HepG2 (cell line): Measurements from ENCODE around the gene GLE1. TPM values are rescaled to one million over a fixed set of nuclear protein-coding genes. Genes with fewer than 3 reads are reported as not detected.

Experiments
- ATAC-seq: fragments of 200-7000 bp; cut with Tn5 transposase; 3 replicates; pipeline ENCODE4 v1.9.1; 2020; ENCODE audit warnings: mild to moderate bottlenecking, moderate library complexity
- BruUV-seq: library from RNA; stranded (reverse); fragments of 400-500 nt; replicated peaks from 2 replicates; lab custom pipeline; 2021; lab: Mats Ljungman, UMichigan
- CTCF ChIA-PET: fragments of 300-600 bp; formaldehyde crosslinking; extraction: SDS; loops from one replicate; lab custom pipeline; 2021; ENCODE audit warnings: low total read pairs, inconsistent platforms, low intra/inter-chr PET ratio; lab: Yijun Ruan, JAX
- POLR2A ChIA-PET: fragments of 350-600 bp; sonication (Branson Sonifier 250); formaldehyde crosslinking; loops from one replicate; lab custom pipeline; 2020; ENCODE audit warnings: antibody characterized with exemption, inconsistent platforms; lab: Yijun Ruan, JAX
- DNase-seq: peaks from one replicate; pipeline ENCODE4 v3.0.0-alpha.2; 2015; ENCODE audit warnings: low spot score
- FAIRE-seq: peaks from 3 replicates; lab custom pipeline; 2011; peaks lifted over from hg19 to GRCh38; lab: Jason Lieb, UNC
- H2AFZ ChIP-seq: one replicate; pipeline ENCODE4 v1.6.1; 2011; ENCODE audit warnings: low read length, inconsistent platforms
- H3K27ac ChIP-seq: fragments of 300-600 bp; 3 replicates; pipeline ENCODE4 v1.8.0; 2011; ENCODE audit warnings: mixed run types, mild to moderate bottlenecking, mixed read lengths, low read length, inconsistent platforms; ENCODE audit not compliant: insufficient read depth; ENCODE audit errors: extremely low read length
- H3K27me3 ChIP-seq, 2 experiments: fragments of 200-600 bp in 1 of 2; 2 replicates in 1 of 2; 3 replicates in 1 of 2; pipeline versions ENCODE4 v1.6.0 to v1.8.0; 2011; ENCODE audit warnings: low read length in 2 of 2, mild to moderate bottlenecking in 2 of 2, moderate library complexity in 2 of 2, inconsistent platforms in 1 of 2; ENCODE audit not compliant: insufficient read depth in 2 of 2, control insufficient read depth in 1 of 2
- H3K36me3 ChIP-seq, 2 experiments: fragments of 200-600 bp in 1 of 2; replicated peaks in 1 of 2; 2 replicates in 1 of 2; 3 replicates in 1 of 2; pipeline versions ENCODE4 v1.5.1 to v1.8.0; 2011; ENCODE audit warnings: low read length in 2 of 2, inconsistent platforms in 1 of 2; ENCODE audit not compliant: insufficient read depth in 2 of 2, control insufficient read depth in 1 of 2
- H3K4me1 ChIP-seq: 2 replicates; pipeline ENCODE4 v1.5.1; 2012; ENCODE audit warnings: low read length, inconsistent platforms; ENCODE audit not compliant: insufficient read depth
- H3K4me2 ChIP-seq: 2 replicates; pipeline ENCODE4 v1.6.0; 2011; ENCODE audit warnings: low read depth, low read length, inconsistent platforms
- H3K4me3 ChIP-seq, 3 experiments: fragments of 200-600 bp in 1 of 3; sonication (generic), shearing (Covaris generic) in 1 of 3; replicated peaks in 1 of 3; 2 replicates each; pipeline ENCODE4 v1.5.1; 2011 to 2016; ENCODE audit warnings: low read length in 3 of 3, inconsistent platforms in 2 of 3, low read depth in 2 of 3, mild to moderate bottlenecking in 2 of 3, control low read depth in 1 of 3, mixed read lengths in 1 of 3; ENCODE audit not compliant: insufficient read depth in 1 of 3
- H3K79me2 ChIP-seq: one replicate; pipeline ENCODE4 v1.6.1; 2011; ENCODE audit warnings: low read length, inconsistent platforms; ENCODE audit not compliant: insufficient read depth
- H3K9ac ChIP-seq: 2 replicates; pipeline ENCODE4 v1.6.0; 2011; ENCODE audit warnings: mild to moderate bottlenecking, low read depth, low read length, inconsistent platforms; ENCODE audit not compliant: insufficient read depth
- H3K9me3 ChIP-seq: 2 replicates; pipeline ENCODE4 v1.5.1; 2012; ENCODE audit warnings: mild to moderate bottlenecking, low read length
- H4K20me1 ChIP-seq: 2 replicates; pipeline ENCODE4 v1.6.0; 2011; ENCODE audit warnings: inconsistent platforms, mild to moderate bottlenecking, low read length, moderate library complexity; ENCODE audit not compliant: insufficient read depth
- EEA1 ChIP-seq: sonication (generic); formaldehyde crosslinking; IDR thresholded peaks from 2 replicates; pipeline ENCODE4 v1.5.1; 2020; ENCODE audit warnings: mild to moderate bottlenecking, missing genetic modification reagents, borderline replicate concordance
- FOXK2 ChIP-seq: fragments of 450-650 bp; IDR thresholded peaks from 2 replicates; pipeline ENCODE4 v1.6.1; 2016
- KLF12 ChIP-seq: sonication (generic); formaldehyde crosslinking; IDR thresholded peaks from 2 replicates; pipeline ENCODE4 v1.4.0; 2020; ENCODE audit warnings: missing genetic modification reagents, borderline replicate concordance
- KLF13 ChIP-seq: sonication (generic); formaldehyde crosslinking; IDR thresholded peaks from 2 replicates; pipeline ENCODE4 v1.4.0; 2020; ENCODE audit warnings: mild to moderate bottlenecking, missing genetic modification reagents
- NCOR1 ChIP-seq: fragments of 200-600 bp; sonication (generic); IDR thresholded peaks from 2 replicates; pipeline ENCODE4 v1.7.0; 2017; ENCODE audit warnings: antibody characterized with exemption, low read length, borderline replicate concordance
- RFX3 ChIP-seq: IDR thresholded peaks from 2 replicates; pipeline ENCODE4 v1.6.1; 2016; ENCODE audit warnings: missing biosample characterization, missing genetic modification reagents
- SP140L ChIP-seq: sonication (generic); formaldehyde crosslinking; IDR thresholded peaks from 2 replicates; pipeline ENCODE4 v1.4.0; 2020; ENCODE audit warnings: missing genetic modification reagents, borderline replicate concordance
- ZNF138 ChIP-seq: sonication (generic); formaldehyde crosslinking; IDR thresholded peaks from 2 replicates; pipeline ENCODE4 v1.5.0; 2020; ENCODE audit warnings: mild to moderate bottlenecking, low read depth, missing genetic modification reagents
- ZNF343 ChIP-seq: sonication (generic); formaldehyde crosslinking; IDR thresholded peaks from 2 replicates; pipeline ENCODE4 v1.4.0; 2020; ENCODE audit warnings: mild to moderate bottlenecking, missing genetic modification reagents
- ZNF737 ChIP-seq: sonication (generic); formaldehyde crosslinking; IDR thresholded peaks from 2 replicates; pipeline ENCODE4 v1.5.0; 2020; ENCODE audit warnings: missing genetic modification reagents, mild to moderate bottlenecking, borderline replicate concordance
- ZNF878 ChIP-seq: sonication (generic); formaldehyde crosslinking; IDR thresholded peaks from 2 replicates; pipeline ENCODE4 v1.8.1; 2023; ENCODE audit warnings: mild to moderate bottlenecking, missing genetic modification reagents, moderate library complexity
- WGBS: methylation state at CpG from one replicate; pipeline ENCODE4 v1.1.6; 2017; ENCODE audit warnings: low lambda C conversion rate; 5-methylcytosine and 5-hydroxymethylcytosine counted together
- in situ Hi-C: cut with HindIII; loops from 2 replicates; pipeline ENCODE4 v1.10.0; 2017; ENCODE audit warnings: low pct_unique_long_range_greater_than_20kb; ENCODE audit not compliant: extremely low pct_ligation_motif_present
- intact Hi-C: fragments of 100-400 bp; cut with micrococcal nuclease; formaldehyde crosslinking; loops from one replicate; pipeline ENCODE4 v1.10.0; 2022; ENCODE audit not compliant: unreplicated experiment
- polyA plus RNA-seq, 8 experiments: library from polyadenylated mRNA; depleted of rRNA in 3 of 8; stranded (reverse) in 7 of 8; unstranded in 1 of 8; fragments of >200 nt; fragmentation: Illumina TruSeq in 4 of 8; extraction: Trizol in 4 of 8; gene quantifications; 2 replicates each; pipeline versions ENCODE4 v1.2.1 to v1.2.3, GENCODE V29; 2011 to 2016; ENCODE audit warnings: low read depth in 4 of 8, missing spikeins in 1 of 8, mixed read lengths in 1 of 8; ENCODE audit not compliant: insufficient read depth in 1 of 8
- total RNA-seq, 5 experiments: library from RNA; depleted of rRNA; stranded (reverse); fragments of >200 nt; fragmentation: Illumina TruSeq; extraction: Trizol; gene quantifications; 2 replicates each; pipeline ENCODE4 v1.2.3, GENCODE V29; 2016; ENCODE audit warnings: low read depth in 1 of 5
- TF ChIP-seq, protein P1 (sequence below): sonication (generic); formaldehyde crosslinking; IDR thresholded peaks from 2 replicates; pipeline ENCODE4 v1.4.0; 2020; ENCODE audit warnings: missing genetic modification reagents, borderline replicate concordance
- TF ChIP-seq, protein P2 (sequence below): sonication (generic); formaldehyde crosslinking; IDR thresholded peaks from 2 replicates; pipeline ENCODE4 v1.5.0; 2020; ENCODE audit warnings: mild to moderate bottlenecking, missing genetic modification reagents
- TF ChIP-seq, protein P3 (sequence below): sonication (generic); formaldehyde crosslinking; IDR thresholded peaks from 2 replicates; pipeline ENCODE4 v1.9.0; 2021; ENCODE audit warnings: missing genetic modification reagents, mild to moderate bottlenecking, borderline replicate concordance
- TF ChIP-seq, protein P4 (sequence below): IDR thresholded peaks from 2 replicates; pipeline ENCODE4 v1.6.1; 2018; ENCODE audit warnings: missing genetic modification reagents, mild to moderate bottlenecking, missing compliant biosample characterization

The GLE1 gene
- total and polyA plus RNA-seq, 2 of the 13 experiments (the other 11 are each of a cell fraction or from before 2014, with no cell fraction given), result 14.7 to 28.8 TPM

DNA sequence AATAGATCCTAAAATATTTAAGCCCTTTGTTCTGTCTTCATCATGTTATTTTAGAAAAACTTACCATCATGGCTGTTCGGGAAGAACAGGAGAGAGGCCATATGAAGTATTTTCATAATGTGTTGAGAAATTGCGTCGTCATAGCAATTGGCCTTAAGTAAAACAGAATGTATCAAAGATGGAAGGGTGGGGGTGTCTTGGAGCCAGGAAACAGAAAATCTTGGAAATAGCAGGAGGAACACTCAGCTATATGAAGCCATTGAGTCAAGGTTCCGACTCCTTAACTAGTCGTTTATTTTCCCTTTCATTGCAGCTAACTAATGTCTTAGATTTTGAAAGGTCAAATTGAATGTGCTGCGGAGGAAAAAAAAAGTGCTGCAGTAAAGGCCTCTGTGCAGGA, 49.2 kb downstream of the GLE1 start:
- POLR2A ChIA-PET, result interaction anchor here (0.7 to 3.1 kb wide), 4 partner anchors 11 to 96 kb away, joined by 3 to 13 read pairs (median 6); partner anchors contain the start of gene GLE1
- intact Hi-C loops (loop anchor here (2.0 to 5.0 kb wide), 2 partner anchors 51 to 83 kb away; partner anchors contain the start of gene GLE1), in situ Hi-C loops (no loop called here)
- H3K79me2 ChIP-seq, result peaks cover 49% of the 10 kb centered on the region
- H3K4me3 ChIP-seq, result peak overlapping the region; percentile 87 to 95 (median 90); a peak in 5 of 6 replicates
- H2AFZ ChIP-seq, result no peak overlapping the region
- H3K36me3 ChIP-seq, result no peaks in the 10 kb centered on the region
- peak overlapping the region; percentile 84 for H3K4me2 ChIP-seq
- ATAC-seq (no peak), DNase-seq (no peak), FAIRE-seq (no peak)
- H3K27me3 ChIP-seq, result no peaks in the 10 kb centered on the region; a peak in 1 of 5 replicates
- CTCF ChIA-PET, result no interaction called here
- 43% methylated on average over 6 of the region's 6 CpGs for WGBS
- peak overlapping the region; percentile 85; the same call in 1 of the 2 replicates for H3K9ac ChIP-seq
- H3K4me1 ChIP-seq, result peaks cover 79% of the 10 kb centered on the region
- no peaks in the 10 kb centered on the region for H3K9me3 ChIP-seq
- peaks cover 26% of the 10 kb centered on the region for H4K20me1 ChIP-seq
- peak overlapping the region; percentile 67 for H3K27ac ChIP-seq
- BruUV-seq, result TSS peak; percentile 61
- no peak for TF ChIP-seq FOXK2
- no peak for TF ChIP-seq SP140L
- TF ChIP-seq RFX3 (CRISPR knock-in tag), result no peak
- TF ChIP-seq, protein P1, sequence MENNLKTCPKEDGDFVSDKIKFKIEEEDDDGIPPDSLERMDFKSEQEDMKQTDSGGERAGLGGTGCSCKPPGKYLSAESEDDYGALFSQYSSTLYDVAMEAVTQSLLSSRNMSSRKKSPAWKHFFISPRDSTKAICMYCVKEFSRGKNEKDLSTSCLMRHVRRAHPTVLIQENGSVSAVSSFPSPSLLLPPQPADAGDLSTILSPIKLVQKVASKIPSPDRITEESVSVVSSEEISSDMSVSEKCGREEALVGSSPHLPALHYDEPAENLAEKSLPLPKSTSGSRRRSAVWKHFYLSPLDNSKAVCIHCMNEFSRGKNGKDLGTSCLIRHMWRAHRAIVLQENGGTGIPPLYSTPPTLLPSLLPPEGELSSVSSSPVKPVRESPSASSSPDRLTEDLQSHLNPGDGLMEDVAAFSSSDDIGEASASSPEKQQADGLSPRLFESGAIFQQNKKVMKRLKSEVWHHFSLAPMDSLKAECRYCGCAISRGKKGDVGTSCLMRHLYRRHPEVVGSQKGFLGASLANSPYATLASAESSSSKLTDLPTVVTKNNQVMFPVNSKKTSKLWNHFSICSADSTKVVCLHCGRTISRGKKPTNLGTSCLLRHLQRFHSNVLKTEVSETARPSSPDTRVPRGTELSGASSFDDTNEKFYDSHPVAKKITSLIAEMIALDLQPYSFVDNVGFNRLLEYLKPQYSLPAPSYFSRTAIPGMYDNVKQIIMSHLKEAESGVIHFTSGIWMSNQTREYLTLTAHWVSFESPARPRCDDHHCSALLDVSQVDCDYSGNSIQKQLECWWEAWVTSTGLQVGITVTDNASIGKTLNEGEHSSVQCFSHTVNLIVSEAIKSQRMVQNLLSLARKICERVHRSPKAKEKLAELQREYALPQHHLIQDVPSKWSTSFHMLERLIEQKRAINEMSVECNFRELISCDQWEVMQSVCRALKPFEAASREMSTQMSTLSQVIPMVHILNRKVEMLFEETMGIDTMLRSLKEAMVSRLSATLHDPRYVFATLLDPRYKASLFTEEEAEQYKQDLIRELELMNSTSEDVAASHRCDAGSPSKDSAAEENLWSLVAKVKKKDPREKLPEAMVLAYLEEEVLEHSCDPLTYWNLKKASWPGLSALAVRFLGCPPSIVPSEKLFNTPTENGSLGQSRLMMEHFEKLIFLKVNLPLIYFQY, result no peak
- no peak for TF ChIP-seq ZNF343 (CRISPR knock-in tag)
- no peak for TF ChIP-seq KLF12 (CRISPR knock-in tag)
- TF ChIP-seq, protein P2, sequence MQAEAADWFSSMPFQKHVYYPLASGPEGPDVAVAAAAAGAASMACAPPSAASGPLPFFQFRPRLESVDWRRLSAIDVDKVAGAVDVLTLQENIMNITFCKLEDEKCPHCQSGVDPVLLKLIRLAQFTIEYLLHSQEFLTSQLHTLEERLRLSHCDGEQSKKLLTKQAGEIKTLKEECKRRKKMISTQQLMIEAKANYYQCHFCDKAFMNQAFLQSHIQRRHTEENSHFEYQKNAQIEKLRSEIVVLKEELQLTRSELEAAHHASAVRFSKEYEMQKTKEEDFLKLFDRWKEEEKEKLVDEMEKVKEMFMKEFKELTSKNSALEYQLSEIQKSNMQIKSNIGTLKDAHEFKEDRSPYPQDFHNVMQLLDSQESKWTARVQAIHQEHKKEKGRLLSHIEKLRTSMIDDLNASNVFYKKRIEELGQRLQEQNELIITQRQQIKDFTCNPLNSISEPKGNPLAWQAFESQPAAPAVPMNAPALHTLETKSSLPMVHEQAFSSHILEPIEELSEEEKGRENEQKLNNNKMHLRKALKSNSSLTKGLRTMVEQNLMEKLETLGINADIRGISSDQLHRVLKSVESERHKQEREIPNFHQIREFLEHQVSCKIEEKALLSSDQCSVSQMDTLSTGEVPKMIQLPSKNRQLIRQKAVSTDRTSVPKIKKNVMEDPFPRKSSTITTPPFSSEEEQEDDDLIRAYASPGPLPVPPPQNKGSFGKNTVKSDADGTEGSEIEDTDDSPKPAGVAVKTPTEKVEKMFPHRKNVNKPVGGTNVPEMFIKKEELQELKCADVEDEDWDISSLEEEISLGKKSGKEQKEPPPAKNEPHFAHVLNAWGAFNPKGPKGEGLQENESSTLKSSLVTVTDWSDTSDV, result no peak
- TF ChIP-seq, protein P3, sequence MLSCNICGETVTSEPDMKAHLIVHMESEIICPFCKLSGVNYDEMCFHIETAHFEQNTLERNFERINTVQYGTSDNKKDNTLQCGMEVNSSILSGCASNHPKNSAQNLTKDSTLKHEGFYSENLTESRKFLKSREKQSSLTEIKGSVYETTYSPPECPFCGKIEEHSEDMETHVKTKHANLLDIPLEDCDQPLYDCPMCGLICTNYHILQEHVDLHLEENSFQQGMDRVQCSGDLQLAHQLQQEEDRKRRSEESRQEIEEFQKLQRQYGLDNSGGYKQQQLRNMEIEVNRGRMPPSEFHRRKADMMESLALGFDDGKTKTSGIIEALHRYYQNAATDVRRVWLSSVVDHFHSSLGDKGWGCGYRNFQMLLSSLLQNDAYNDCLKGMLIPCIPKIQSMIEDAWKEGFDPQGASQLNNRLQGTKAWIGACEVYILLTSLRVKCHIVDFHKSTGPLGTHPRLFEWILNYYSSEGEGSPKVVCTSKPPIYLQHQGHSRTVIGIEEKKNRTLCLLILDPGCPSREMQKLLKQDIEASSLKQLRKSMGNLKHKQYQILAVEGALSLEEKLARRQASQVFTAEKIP, result no peak
- no peak for TF ChIP-seq ZNF138 (CRISPR knock-in tag)
- no peak for TF ChIP-seq KLF13 (CRISPR knock-in tag)
- TF ChIP-seq NCOR1, result no peak
- TF ChIP-seq, protein P4, sequence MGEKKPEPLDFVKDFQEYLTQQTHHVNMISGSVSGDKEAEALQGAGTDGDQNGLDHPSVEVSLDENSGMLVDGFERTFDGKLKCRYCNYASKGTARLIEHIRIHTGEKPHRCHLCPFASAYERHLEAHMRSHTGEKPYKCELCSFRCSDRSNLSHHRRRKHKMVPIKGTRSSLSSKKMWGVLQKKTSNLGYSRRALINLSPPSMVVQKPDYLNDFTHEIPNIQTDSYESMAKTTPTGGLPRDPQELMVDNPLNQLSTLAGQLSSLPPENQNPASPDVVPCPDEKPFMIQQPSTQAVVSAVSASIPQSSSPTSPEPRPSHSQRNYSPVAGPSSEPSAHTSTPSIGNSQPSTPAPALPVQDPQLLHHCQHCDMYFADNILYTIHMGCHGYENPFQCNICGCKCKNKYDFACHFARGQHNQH, result no peak
- no peak for TF ChIP-seq EEA1 (CRISPR knock-in tag)
- no peak for TF ChIP-seq ZNF878
- TF ChIP-seq ZNF737 (CRISPR knock-in tag), result no peak
